Spinal cord (tissue), 10 donors: ENCODE data around the gene ETFDH. TPM values are rescaled to one million over a fixed set of nuclear protein-coding genes. Genes with fewer than 3 reads are reported as not detected.
"Not testable (repeated sequence)": the region's sequence is repeated elsewhere in the genome, so short reads cannot be mapped to it uniquely, and the experiment has no call there.

Experiments
- DNase-seq, 6 donors: peaks; one replicate each; pipeline versions ENCODE4 v3.0.0 to v3.0.0-alpha.2; 2013 to 2015; ENCODE audit warnings: low spot score in 6 of 6, low read depth in 4 of 6
- H3K27ac ChIP-seq: one replicate; pipeline ENCODE4 v1.5.1; 2013; ENCODE audit warnings: low read depth, low read length, control low read depth
- H3K27me3 ChIP-seq: one replicate; pipeline ENCODE4 v1.6.1; 2013; ENCODE audit warnings: low read length; ENCODE audit not compliant: control insufficient read depth, insufficient read depth
- H3K36me3 ChIP-seq: one replicate; pipeline ENCODE4 v1.6.1; 2013; ENCODE audit warnings: low read length; ENCODE audit not compliant: control insufficient read depth, insufficient read depth
- H3K4me1 ChIP-seq: one replicate; pipeline ENCODE4 v1.6.1; 2013; ENCODE audit warnings: low read length; ENCODE audit not compliant: control insufficient read depth, insufficient read depth
- H3K4me3 ChIP-seq: one replicate; pipeline ENCODE4 v1.5.1; 2013; ENCODE audit warnings: low read depth, low read length, control low read depth
- H3K9me3 ChIP-seq: one replicate; pipeline ENCODE4 v1.6.1; 2013; ENCODE audit warnings: low read length; ENCODE audit not compliant: control insufficient read depth, insufficient read depth
- WGBS: methylation state at CpG from one replicate; pipeline ENCODE4 v1.1.5; 2013; ENCODE audit warnings: missing lambda C conversion rate; ENCODE audit not compliant: insufficient coverage; 5-methylcytosine and 5-hydroxymethylcytosine counted together
- polyA plus RNA-seq, 2 donors: library from polyadenylated mRNA; unstranded; fragments of 120-200 nt; gene quantifications; one replicate each; pipeline ENCODE4 v1.2.1, GENCODE V29; 2013; ENCODE audit not compliant: insufficient read length in 2 of 2
- total RNA-seq, 2 donors: library from RNA; depleted of rRNA in 1 of 2; stranded (reverse); fragments of 120-200 nt in 1 of 2; fragments of >200 nt in 1 of 2; gene quantifications; one replicate each; pipeline versions ENCODE4 v1.2.3 to v1.2.4, GENCODE V29; 2013 to 2014
- donor health status: healthy.

Gene ETFDH
- total and polyA plus RNA-seq, 4 donors = 20.6 to 35.7 (median 33.1) TPM

GRCh38 chr4:158656439-158656838 is 15.7 kb upstream of the ETFDH start:
- Histone ChIP-seq H3K27me3 (no peaks in the 10 kb centered on the region), H3K27ac (no peak overlapping the region), H3K4me3 (no peak overlapping the region), H3K4me1 (no peaks in the 10 kb centered on the region), H3K36me3 (no peaks in the 10 kb centered on the region), H3K9me3 (no peaks in the 10 kb centered on the region)
- WGBS = no CpG with 5 or more reads among the region's 1 CpG
- no peak for DNase-seq

GRCh38 chr4:158657291-158657690 is 14.8 kb upstream of the ETFDH start:
- Histone ChIP-seq H3K27ac (no peak overlapping the region), H3K4me1 (no peaks in the 10 kb centered on the region)
- 95% methylated on average over 11 of the region's 11 CpGs for WGBS

GRCh38 chr4:158663255-158663654 is 8.8 kb upstream of the ETFDH start:
- H3K36me3 ChIP-seq, H3K27me3 ChIP-seq, H3K4me3 ChIP-seq, H3K4me1 ChIP-seq, DNase-seq, H3K9me3 ChIP-seq, H3K27ac ChIP-seq: not testable (repeated sequence)
- 79% methylated on average over 3 of the region's 4 CpGs for WGBS

More at GRCh38 chr4:158657291-158657690, 14.8 kb upstream of the ETFDH start:
- no peaks in the 10 kb centered on the region for H3K36me3 ChIP-seq
- no peak overlapping the region for H3K4me3 ChIP-seq
- DNase-seq = no peak
- no peaks in the 10 kb centered on the region for H3K27me3 ChIP-seq
- H3K9me3 ChIP-seq = no peaks in the 10 kb centered on the region

- H3K9me3 ChIP-seq, DNase-seq, H3K27ac ChIP-seq, H3K4me3 ChIP-seq, H3K4me1 ChIP-seq, H3K27me3 ChIP-seq, H3K36me3 ChIP-seq: not testable (repeated sequence)
- 100% methylated on average over 3 of the region's 8 CpGs for WGBS
Observed at GRCh38 chr4:158663707-158664625, 8.1 kb upstream of the ETFDH start.

GRCh38 chr4:158664806-158665205 is 7.3 kb upstream of the ETFDH start:
- H3K9me3 ChIP-seq = no peaks in the 10 kb centered on the region
- no peaks in the 10 kb centered on the region for H3K27me3 ChIP-seq
- peaks cover 5% of the 10 kb centered on the region for H3K36me3 ChIP-seq
- no peak overlapping the region for H3K4me3 ChIP-seq
- WGBS = 98% methylated on average over 18 of the region's 18 CpGs
- no peaks in the 10 kb centered on the region for H3K4me1 ChIP-seq
- no peak for DNase-seq
- H3K27ac ChIP-seq = no peak overlapping the region

GRCh38 chr4:158666892-158667291 is 5.2 kb upstream of the ETFDH start:
- no CpG with 5 or more reads among the region's 2 CpGs for WGBS
- no peak overlapping the region for H3K4me3 ChIP-seq
- DNase-seq = no peak

GRCh38 chr4:158667651-158668198 is 4.4 kb upstream of the ETFDH start:
- no peak overlapping the region for H3K27ac ChIP-seq
- H3K4me1 ChIP-seq = peaks cover 11% of the 10 kb centered on the region
- no peaks in the 10 kb centered on the region for H3K27me3 ChIP-seq
- no peak for DNase-seq
- no CpG with 5 or more reads among the region's 3 CpGs for WGBS
- H3K9me3 ChIP-seq = no peaks in the 10 kb centered on the region
- peaks cover 5% of the 10 kb centered on the region for H3K36me3 ChIP-seq
- H3K4me3 ChIP-seq = no peak overlapping the region

More at GRCh38 chr4:158666892-158667291, 5.2 kb upstream of the ETFDH start:
- Histone ChIP-seq H3K4me1 (peaks cover 7% of the 10 kb centered on the region), H3K27ac (no peak overlapping the region), H3K9me3 (no peaks in the 10 kb centered on the region), H3K36me3 (peaks cover 5% of the 10 kb centered on the region), H3K27me3 (no peaks in the 10 kb centered on the region)

GRCh38 chr4:158669310-158669709 is 2.8 kb upstream of the ETFDH start:
- peaks cover 16% of the 10 kb centered on the region for H3K4me1 ChIP-seq
- no peak overlapping the region for H3K4me3 ChIP-seq
- DNase-seq = no peak
- no peaks in the 10 kb centered on the region for H3K9me3 ChIP-seq
- peaks cover 5% of the 10 kb centered on the region for H3K36me3 ChIP-seq
- H3K27me3 ChIP-seq = no peaks in the 10 kb centered on the region
- no CpG with 5 or more reads among the region's 7 CpGs for WGBS
- H3K27ac ChIP-seq = no peak overlapping the region

GRCh38 chr4:158670975-158671664 is 976 bp upstream of the ETFDH start:
- Histone ChIP-seq H3K36me3 (no peaks in the 10 kb centered on the region), H3K27me3 (no peaks in the 10 kb centered on the region), H3K9me3 (no peaks in the 10 kb centered on the region), H3K27ac (peak overlapping the region; percentile 98), H3K4me1 (peaks cover 16% of the 10 kb centered on the region), H3K4me3 (peak overlapping the region; percentile 99)
- DNase-seq = peak; percentile 50 to 87 (median 59)
- 0% methylated on average over 29 of the region's 35 CpGs for WGBS
